NCI-H2081 treated with DMSO at 0.1 percent for 48 hours (cell line): ENCODE results near the gene ZNF3.

Experiments
- DNase-seq: peaks from one replicate; lab custom pipeline; 2025; lab: John Stamatoyannopoulos, UW

ZNF3 gene

GRCh38 chr7:100053215-100053614, 28.3 kb downstream of the ZNF3 start:
- peak; percentile 77 for DNase-seq

GRCh38 chr7:100051611-100052010, 29.9 kb downstream of the ZNF3 start:
- DNase-seq, result no peak

- DNase-seq, result no peak
These were observed 31.9 kb downstream of the ZNF3 start, which contains the start of gene ZSCAN21 for GRCh38 chr7:100049441-100050291. ZSCAN21 (plus strand) TSS chr7:100049774; CDS start chr7:100057007, 7,233 bp downstream.

GRCh38 chr7:100048680-100049079, 32.8 kb downstream of the ZNF3 start:
- DNase-seq, result no peak

- no peak for DNase-seq
These were observed 36.8 kb downstream of the ZNF3 start for GRCh38 chr7:100044718-100045117.

GRCh38 chr7:100040575-100040974, 40.9 kb downstream of the ZNF3 start:
- DNase-seq, result no peak

- DNase-seq, result no peak
These were observed 43.2 kb downstream of the ZNF3 start for GRCh38 chr7:100038326-100038725.

- DNase-seq, result no peak
These were observed 45.6 kb downstream of the ZNF3 start for GRCh38 chr7:100035876-100036275.

GRCh38 chr7:100034871-100035510, 46.5 kb downstream of the ZNF3 start:
- DNase-seq, result no peak

GRCh38 chr7:100033526-100033925, 48.0 kb downstream of the ZNF3 start:
- no peak for DNase-seq

- DNase-seq, result no peak
These were observed 51.9 kb downstream of the ZNF3 start for GRCh38 chr7:100029596-100029995.

- no peak for DNase-seq
These were observed 54.3 kb downstream of the ZNF3 start for GRCh38 chr7:100027197-100027596.

- DNase-seq, result no peak
These were observed 57.4 kb downstream of the ZNF3 start for GRCh38 chr7:100024020-100024619.

- DNase-seq, result no peak
These were observed 58.0 kb downstream of the ZNF3 start for GRCh38 chr7:100023526-100023925.

GRCh38 chr7:100022621-100023020, 58.9 kb downstream of the ZNF3 start:
- DNase-seq, result peak; percentile 77

- no peak for DNase-seq
These were observed 60.2 kb downstream of the ZNF3 start for GRCh38 chr7:100021297-100021696.
